B cell (primary cell): ENCODE results near the gene AEBP1. TPM values are rescaled to one million over a fixed set of nuclear protein-coding genes. Genes with fewer than 3 reads are reported as not detected.

Experiments
- ATAC-seq: fragments of 200-7000 bp; cut with Tn5 transposase; one replicate; pipeline ENCODE4 v1.10.0; 2021; ENCODE audit warnings: low read depth, mild to moderate bottlenecking, moderate number of reproducible peaks, moderate library complexity
- CTCF ChIA-PET: fragments of 350-600 bp; sonication (Branson Sonifier 250); formaldehyde crosslinking; loops from one replicate; lab custom pipeline; 2021; ENCODE audit warnings: antibody characterized with exemption, inconsistent platforms; lab: Charles Lee
- POLR2A ChIA-PET: fragments of 350-600 bp; sonication (Branson Sonifier 250); formaldehyde crosslinking; loops from one replicate; lab custom pipeline; 2021; ENCODE audit warnings: antibody characterized with exemption; lab: Charles Lee
- DNase-seq: peaks from one replicate; pipeline ENCODE4 v3.0.0; 2013
- H2AFZ ChIP-seq: 2 replicates; pipeline ENCODE4 v1.6.1; 2012; ENCODE audit warnings: mild to moderate bottlenecking, low read depth, low read length; ENCODE audit not compliant: insufficient read depth, poor library complexity, severe bottlenecking
- H3K27ac ChIP-seq, 2 donors: 1 replicate in 1 of 2; 2 replicates in 1 of 2; pipeline ENCODE4 v1.5.1; 2012 to 2013; ENCODE audit warnings: low read length in 2 of 2, mild to moderate bottlenecking in 2 of 2, moderate library complexity in 1 of 2
- H3K27me3 ChIP-seq, 4 experiments: fragments of 200-600 bp in 1 of 4; sonication (generic) in 1 of 4; replicated peaks in 1 of 4; 1 replicate in 2 of 4; 2 replicates in 2 of 4; pipeline versions ENCODE4 v1.6.1 to v1.7.0; 2013 to 2016; ENCODE audit warnings: low read length in 3 of 4, mild to moderate bottlenecking in 2 of 4, mixed read lengths in 1 of 4, moderate library complexity in 1 of 4; ENCODE audit not compliant: insufficient read depth in 4 of 4, control insufficient read depth in 3 of 4; ENCODE audit errors: control extremely low read depth in 1 of 4
- H3K36me3 ChIP-seq, 2 experiments: replicated peaks in 1 of 2; 1 replicate in 1 of 2; 2 replicates in 1 of 2; pipeline versions ENCODE4 v1.6.1 to v1.7.1; 2013; ENCODE audit warnings: low read length in 1 of 2; ENCODE audit not compliant: insufficient read depth in 2 of 2, control insufficient read depth in 1 of 2; ENCODE audit errors: control extremely low read depth in 1 of 2, extremely low read depth in 1 of 2
- H3K4me1 ChIP-seq, 2 donors: fragments of 200-600 bp in 1 of 2; sonication (generic) in 1 of 2; 1 replicate in 1 of 2; 2 replicates in 1 of 2; pipeline versions ENCODE4 v1.5.1 to v1.6.1; 2013 to 2017; ENCODE audit warnings: low read length in 2 of 2; ENCODE audit not compliant: control insufficient read depth in 2 of 2, insufficient read depth in 2 of 2
- H3K4me2 ChIP-seq: replicated peaks from 2 replicates; pipeline ENCODE3; 2012; ENCODE audit warnings: mild to moderate bottlenecking, low read depth, low read length; ENCODE audit not compliant: poor library complexity, severe bottlenecking
- H3K4me3 ChIP-seq, 5 experiments: fragments of 200-600 bp in 1 of 5; sonication (generic) in 1 of 5; 1 replicate in 3 of 5; 2 replicates in 2 of 5; pipeline versions ENCODE4 v1.5.1 to v1.7.0; 2011 to 2016; ENCODE audit warnings: low read length in 4 of 5, mild to moderate bottlenecking in 4 of 5, low read depth in 2 of 5, control low read depth in 1 of 5, moderate library complexity in 1 of 5; ENCODE audit not compliant: insufficient read depth in 1 of 5; ENCODE audit errors: control extremely low read depth in 1 of 5, extremely low read depth in 1 of 5
- H3K79me2 ChIP-seq: fragments of 200-600 bp; sonication (generic); one replicate; pipeline ENCODE4 v1.6.0; 2016; ENCODE audit warnings: low read length; ENCODE audit not compliant: control insufficient read depth, insufficient read depth
- H3K9ac ChIP-seq: fragments of 200-600 bp; sonication (generic); 2 replicates; pipeline ENCODE4 v1.6.1; 2017; ENCODE audit warnings: mild to moderate bottlenecking, low read length, moderate library complexity
- H3K9me3 ChIP-seq, 3 donors: one replicate each; pipeline versions ENCODE4 v1.6.1 to v1.7.1; 2013; ENCODE audit warnings: low read length in 2 of 3; ENCODE audit not compliant: control insufficient read depth in 2 of 3, insufficient read depth in 1 of 3; ENCODE audit errors: control extremely low read depth in 1 of 3
- H4K20me1 ChIP-seq: 2 replicates; pipeline ENCODE4 v1.6.0; 2012; ENCODE audit warnings: mild to moderate bottlenecking, low read length; ENCODE audit not compliant: insufficient read depth, control insufficient read depth, poor library complexity, severe bottlenecking
- H3K27ac Mint-ChIP-seq: one replicate; pipeline ENCODE4 v1.8.0; 2021; ENCODE audit warnings: mixed read lengths
- H3K27me3 Mint-ChIP-seq: one replicate; pipeline ENCODE4 v1.8.0; 2021; ENCODE audit warnings: mixed read lengths
- H3K4me1 Mint-ChIP-seq: one replicate; pipeline ENCODE4 v1.8.0; 2021; ENCODE audit warnings: mixed read lengths
- H3K4me3 Mint-ChIP-seq: one replicate; pipeline ENCODE4 v1.8.0; 2021; ENCODE audit warnings: mixed read lengths
- H3K9me3 Mint-ChIP-seq: one replicate; pipeline ENCODE4 v1.8.0; 2022; ENCODE audit warnings: mixed read lengths; ENCODE audit not compliant: insufficient read depth
- CTCF ChIP-seq: fragments of 200-600 bp; IDR thresholded peaks from one replicate; pipeline ENCODE4 v1.8.0; 2022; ENCODE audit warnings: antibody characterized with exemption, mild to moderate bottlenecking
- EZH2 ChIP-seq: IDR thresholded peaks from 2 replicates; pipeline ENCODE4 v1.6.1; 2012; ENCODE audit warnings: borderline replicate concordance, low read depth, mild to moderate bottlenecking, moderate library complexity, low read length; ENCODE audit not compliant: insufficient read depth, poor library complexity, severe bottlenecking
- WGBS: methylation state at CpG from one replicate; pipeline ENCODE4 v1.1.5; 2013; ENCODE audit warnings: missing lambda C conversion rate; ENCODE audit not compliant: insufficient coverage; 5-methylcytosine and 5-hydroxymethylcytosine counted together
- intact Hi-C: fragments of 100-400 bp; cut with micrococcal nuclease; formaldehyde crosslinking; loops from one replicate; pipeline ENCODE4 v1.10.0; 2022
- polyA plus RNA-seq: library from polyadenylated mRNA; depleted of rRNA; stranded (reverse); fragments of >200 nt; gene quantifications from 2 replicates; pipeline ENCODE4 v1.2.3, GENCODE V29; 2012
- total RNA-seq, 2 donors: library from RNA; stranded (reverse); fragments of 120-200 nt in 1 of 2; gene quantifications; 1 replicate in 1 of 2; 2 replicates in 1 of 2; pipeline versions ENCODE4 v1.2.3 to v1.2.4, GENCODE V29; 2013 to 2022

The AEBP1 gene
- total and polyA plus RNA-seq, 2 donors (not counting 1 experiment from before 2014, with no cell fraction given), result 20.2 to 36.7 TPM

GRCh38 chr7:44147026-44147991 lies 43.2 kb downstream of the AEBP1 start:
- Histone ChIP-seq H2AFZ (no peak overlapping the region), H4K20me1 (no peaks in the 10 kb centered on the region), H3K9ac (no peak overlapping the region), H3K4me2 (peak overlapping the region; percentile 95), H3K27me3 (peaks cover 0 to 24% (median 6%) of the 10 kb centered on the region in 4 experiments), H3K36me3 (no peaks in the 10 kb centered on the region), H3K79me2 (no peaks in the 10 kb centered on the region), H3K27ac (no peak overlapping the region), H3K4me3 (no peak overlapping the region), H3K9me3 (no peaks in the 10 kb centered on the region), H3K4me1 (peaks cover 13 to 28% of the 10 kb centered on the region in 2 donors)
- Mint-ChIP-seq H3K9me3 (no peaks in the 10 kb centered on the region), H3K27ac (peak overlapping the region; percentile 20), H3K4me1 (peaks cover 17% of the 10 kb centered on the region), H3K4me3 (peak overlapping the region; percentile 81), H3K27me3 (no peaks in the 10 kb centered on the region)
- ATAC-seq (no peak), DNase-seq (no peak)
- ChIA-PET POLR2A (no interaction called here), CTCF (interaction anchor here (1.1 kb wide), 1 partner anchor 22 kb away, joined by 3 read pairs; no protein-coding TSS in a partner anchor)
- TF ChIP-seq CTCF, result no peak
- no peak for TF ChIP-seq EZH2
- intact Hi-C loops, result no loop called here
- 88% methylated on average over 25 of the region's 33 CpGs for WGBS

DNA sequence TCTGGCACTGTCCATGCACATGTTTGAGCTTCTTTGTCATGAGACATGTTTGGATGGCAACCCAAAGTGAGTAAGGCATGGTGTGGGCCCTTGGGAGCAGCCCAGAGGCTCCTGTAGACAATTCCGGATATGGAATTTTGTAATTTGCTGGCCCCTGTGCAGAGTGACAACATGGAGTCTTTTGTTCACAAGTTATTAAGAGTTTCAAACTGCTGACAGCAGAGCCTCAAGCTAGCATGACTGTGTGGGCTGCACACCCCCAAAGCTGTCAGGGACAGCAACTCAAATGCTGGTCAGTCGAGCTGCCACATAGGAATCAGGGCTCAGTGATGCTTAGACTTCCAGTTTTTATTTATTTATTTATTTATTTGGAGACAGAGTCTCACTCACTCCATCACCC lies 44.0 kb downstream of the AEBP1 start:
- H3K9me3 ChIP-seq, result no peaks in the 10 kb centered on the region
- Mint-ChIP-seq H3K27ac (no peak overlapping the region), H3K9me3 (no peaks in the 10 kb centered on the region), H3K4me3 (no peak overlapping the region), H3K4me1 (peaks cover 17% of the 10 kb centered on the region), H3K27me3 (no peaks in the 10 kb centered on the region)
- H3K4me1 ChIP-seq, result peaks cover 13 to 28% of the 10 kb centered on the region in 2 donors
- ChIA-PET POLR2A (no interaction called here), CTCF (no interaction called here)
- 100% methylated on average over 1 of the region's 2 CpGs for WGBS
- peaks cover 0 to 24% (median 6%) of the 10 kb centered on the region in 4 experiments for H3K27me3 ChIP-seq
- H4K20me1 ChIP-seq, result no peaks in the 10 kb centered on the region
- intact Hi-C loops, result no loop called here
- no peak overlapping the region for H3K4me3 ChIP-seq
- TF ChIP-seq EZH2 (no peak), CTCF (no peak)
- ATAC-seq, result no peak
- H3K4me2 ChIP-seq, result no peak overlapping the region
- no peak overlapping the region for H3K27ac ChIP-seq
- no peak for DNase-seq
- no peak overlapping the region for H3K9ac ChIP-seq
- no peaks in the 10 kb centered on the region for H3K79me2 ChIP-seq
- no peaks in the 10 kb centered on the region for H3K36me3 ChIP-seq
- no peak overlapping the region for H2AFZ ChIP-seq
